ENCODE data around the gene ELP2.
"Not testable (repeated sequence)": the region's sequence is repeated elsewhere in the genome, so short reads cannot be mapped to it uniquely, and the experiment has no call there.

Gene ELP2

GRCh38 chr18:36191286-36191685, 61.6 kb downstream of the ELP2 start:
- no peak for DNase-seq (ENCODE audit: low read depth)

GRCh38 chr18:36191711-36192110, 62.0 kb downstream of the ELP2 start:
- no peak for DNase-seq (ENCODE audit: low read depth)

GRCh38 chr18:36194600-36195315, 65.1 kb downstream of the ELP2 start:
- no peak for DNase-seq (ENCODE audit: low read depth)

- DNase-seq (ENCODE audit: low read depth): no peak
These were observed 65.9 kb downstream of the ELP2 start for GRCh38 chr18:36195427-36196122.

GRCh38 chr18:36196238-36196995, 66.7 kb downstream of the ELP2 start:
- DNase-seq (ENCODE audit: low read depth): no peak

- DNase-seq (ENCODE audit: low read depth): no peak
These were observed 67.9 kb downstream of the ELP2 start for GRCh38 chr18:36197511-36198166.

GRCh38 chr18:36199691-36200295, 70.1 kb downstream of the ELP2 start:
- no peak for DNase-seq (ENCODE audit: low read depth)

- DNase-seq (ENCODE audit: low read depth): no peak
These were observed 70.7 kb downstream of the ELP2 start for GRCh38 chr18:36200354-36200771.

GRCh38 chr18:36201765-36202164, 72.1 kb downstream of the ELP2 start:
- no peak for DNase-seq (ENCODE audit: low read depth)

GRCh38 chr18:36203360-36203895, 73.7 kb downstream of the ELP2 start:
- no peak for DNase-seq (ENCODE audit: low read depth)

GRCh38 chr18:36205166-36205565, 75.5 kb downstream of the ELP2 start:
- no peak for DNase-seq (ENCODE audit: low read depth)

GRCh38 chr18:36207303-36207702, 77.6 kb downstream of the ELP2 start:
- DNase-seq (ENCODE audit: low read depth): no peak

GRCh38 chr18:36207969-36208368, 78.3 kb downstream of the ELP2 start:
- DNase-seq (ENCODE audit: low read depth): not testable (repeated sequence)

GRCh38 chr18:36211612-36212065, 81.9 kb downstream of the ELP2 start:
- no peak for DNase-seq (ENCODE audit: low read depth)

GRCh38 chr18:36212301-36213171, 82.8 kb downstream of the ELP2 start:
- DNase-seq (ENCODE audit: low read depth): no peak

- DNase-seq (ENCODE audit: low read depth): no peak
These were observed 85.1 kb downstream of the ELP2 start for GRCh38 chr18:36214811-36215210.

GRCh38 chr18:36215577-36215976, 85.9 kb downstream of the ELP2 start:
- no peak for DNase-seq (ENCODE audit: low read depth)

- no peak for DNase-seq (ENCODE audit: low read depth)
These were observed 87.6 kb downstream of the ELP2 start for GRCh38 chr18:36217348-36217747.

GRCh38 chr18:36229188-36229587, 99.5 kb downstream of the ELP2 start:
- DNase-seq (ENCODE audit: low read depth): no peak
